Measurements from ENCODE around the gene TBC1D9B.

DNA sequence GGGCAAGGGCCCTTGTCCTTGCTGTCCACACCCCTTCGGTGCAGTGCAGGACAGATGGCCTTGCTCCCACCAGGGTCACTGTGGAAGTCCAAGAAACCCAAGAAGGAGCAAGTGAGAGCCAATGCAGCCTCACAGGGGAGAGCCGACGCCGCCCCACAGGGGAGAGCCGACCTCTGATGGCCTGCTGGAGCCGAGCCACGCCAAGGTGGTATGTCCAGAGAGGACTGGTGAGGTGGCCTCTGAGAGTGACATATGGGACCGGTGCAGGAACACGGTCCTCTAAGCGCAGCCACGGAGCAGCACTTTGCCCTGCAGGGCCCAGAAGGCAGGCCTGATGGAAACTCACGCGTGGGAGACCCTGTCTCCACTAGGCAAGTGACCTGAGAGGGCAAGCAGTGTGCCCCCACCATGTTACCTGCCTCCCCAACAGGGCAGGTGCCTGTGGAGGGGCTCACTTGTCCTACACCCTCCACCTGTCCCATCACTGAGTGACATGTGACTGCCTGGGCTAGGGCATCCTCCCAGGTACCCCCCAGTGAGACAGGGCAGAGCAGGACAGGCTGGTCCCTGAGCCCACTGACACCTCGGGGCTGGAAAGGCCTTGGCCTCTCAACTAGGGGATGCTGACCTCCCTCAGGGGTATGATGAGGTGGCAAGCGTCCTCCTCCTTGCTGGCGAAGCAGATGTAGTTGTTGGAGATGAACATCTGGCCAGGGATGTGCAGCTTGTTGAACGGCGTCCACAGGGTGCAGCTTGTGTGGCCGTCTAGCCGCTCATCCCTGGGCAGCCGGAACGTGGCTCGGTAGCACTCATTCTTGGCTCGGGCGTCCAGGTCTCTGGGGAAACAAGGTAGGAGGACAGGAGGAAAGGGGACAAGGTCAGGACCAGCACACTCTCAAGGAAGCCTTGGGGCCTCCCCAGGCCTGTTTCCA, 16.7 kb downstream of the TBC1D9B start:
- TF ChIP-seq, protein P1, sequence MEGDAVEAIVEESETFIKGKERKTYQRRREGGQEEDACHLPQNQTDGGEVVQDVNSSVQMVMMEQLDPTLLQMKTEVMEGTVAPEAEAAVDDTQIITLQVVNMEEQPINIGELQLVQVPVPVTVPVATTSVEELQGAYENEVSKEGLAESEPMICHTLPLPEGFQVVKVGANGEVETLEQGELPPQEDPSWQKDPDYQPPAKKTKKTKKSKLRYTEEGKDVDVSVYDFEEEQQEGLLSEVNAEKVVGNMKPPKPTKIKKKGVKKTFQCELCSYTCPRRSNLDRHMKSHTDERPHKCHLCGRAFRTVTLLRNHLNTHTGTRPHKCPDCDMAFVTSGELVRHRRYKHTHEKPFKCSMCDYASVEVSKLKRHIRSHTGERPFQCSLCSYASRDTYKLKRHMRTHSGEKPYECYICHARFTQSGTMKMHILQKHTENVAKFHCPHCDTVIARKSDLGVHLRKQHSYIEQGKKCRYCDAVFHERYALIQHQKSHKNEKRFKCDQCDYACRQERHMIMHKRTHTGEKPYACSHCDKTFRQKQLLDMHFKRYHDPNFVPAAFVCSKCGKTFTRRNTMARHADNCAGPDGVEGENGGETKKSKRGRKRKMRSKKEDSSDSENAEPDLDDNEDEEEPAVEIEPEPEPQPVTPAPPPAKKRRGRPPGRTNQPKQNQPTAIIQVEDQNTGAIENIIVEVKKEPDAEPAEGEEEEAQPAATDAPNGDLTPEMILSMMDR (IDR thresholded peaks at IDR 0.05) = no peak
- no peak for TF ChIP-seq POLR2A (IDR thresholded peaks at IDR 0.05)
